Hematopoietic multipotent progenitor cell treated with erythropoietin and hydrocortisone succinate and interleukin-3 and kit ligand, for 8 days (in vitro differentiated cells): ENCODE results near the gene XYLB.

Experiments
- DNase-seq: peaks from one replicate; pipeline ENCODE4 v3.0.0-alpha.2; 2015

The XYLB gene

DNA sequence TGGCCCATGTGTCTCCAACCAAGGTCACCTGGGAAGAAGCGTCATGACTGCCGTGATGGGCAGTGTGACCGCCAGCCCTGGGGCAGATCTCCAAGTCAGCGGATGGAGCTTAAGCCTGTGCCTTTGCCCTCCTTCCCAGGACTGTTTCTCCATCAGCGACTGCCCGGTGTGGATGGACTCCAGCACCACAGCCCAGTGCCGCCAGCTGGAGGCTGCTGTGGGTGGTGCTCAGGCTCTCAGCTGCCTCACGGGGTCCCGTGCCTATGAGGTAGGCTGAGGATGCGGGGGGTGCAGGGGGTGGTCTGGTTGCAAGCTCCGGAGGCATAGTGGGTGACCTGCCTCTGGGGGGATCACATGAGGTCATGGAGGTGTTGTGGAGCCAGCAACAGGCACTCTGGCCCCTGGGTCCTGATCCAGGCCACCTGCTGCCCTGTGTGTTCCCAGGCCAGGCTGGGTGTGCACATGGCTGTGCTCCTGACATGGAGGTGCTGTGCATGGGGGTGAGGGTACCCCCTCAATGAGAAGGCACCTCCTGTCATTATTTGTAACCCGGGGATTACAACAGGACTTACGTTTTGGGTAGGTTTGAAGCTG lies 19.0 kb downstream of the XYLB start:
- no peak for DNase-seq

DNA sequence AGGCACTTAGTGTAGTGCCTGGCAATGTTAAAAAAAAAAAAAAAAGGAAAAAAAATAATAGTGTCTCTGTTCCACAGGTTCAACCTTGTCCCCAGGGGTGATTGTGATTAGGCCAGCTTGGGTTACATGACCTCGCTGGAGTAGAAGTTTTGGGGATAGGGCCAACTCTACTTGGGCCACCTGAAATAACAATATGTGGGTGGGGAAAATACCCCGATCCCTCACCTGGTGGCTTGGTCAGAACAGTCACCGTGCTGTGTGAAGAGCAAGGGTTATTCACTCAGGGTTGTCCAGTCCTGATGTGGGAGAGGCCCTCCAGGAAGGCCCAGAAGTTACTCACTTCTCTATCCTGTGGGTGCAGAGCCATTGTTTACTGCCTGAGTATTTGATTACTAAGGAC lies 19.5 kb downstream of the XYLB start:
- no peak for DNase-seq

DNA sequence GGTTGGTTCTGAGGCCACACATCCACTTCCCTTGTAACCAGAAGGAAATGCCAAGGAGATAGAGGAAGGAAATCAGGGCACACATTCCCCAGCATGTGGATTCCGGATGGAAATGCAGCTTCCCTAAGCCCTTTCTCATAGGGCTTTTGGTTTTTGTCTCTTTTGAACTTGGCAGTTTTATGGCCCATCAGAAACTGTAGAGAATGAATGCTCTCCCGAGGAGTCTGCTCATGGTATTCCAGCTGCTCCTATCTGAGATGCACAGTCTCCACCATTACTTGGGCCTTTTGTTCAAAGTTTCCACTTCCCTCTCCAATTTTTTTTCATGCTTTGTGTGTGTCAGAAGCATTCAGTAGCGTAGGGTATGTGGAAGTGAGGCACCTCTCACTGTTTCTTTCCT lies 21.2 kb downstream of the XYLB start:
- DNase-seq, result no peak

DNA sequence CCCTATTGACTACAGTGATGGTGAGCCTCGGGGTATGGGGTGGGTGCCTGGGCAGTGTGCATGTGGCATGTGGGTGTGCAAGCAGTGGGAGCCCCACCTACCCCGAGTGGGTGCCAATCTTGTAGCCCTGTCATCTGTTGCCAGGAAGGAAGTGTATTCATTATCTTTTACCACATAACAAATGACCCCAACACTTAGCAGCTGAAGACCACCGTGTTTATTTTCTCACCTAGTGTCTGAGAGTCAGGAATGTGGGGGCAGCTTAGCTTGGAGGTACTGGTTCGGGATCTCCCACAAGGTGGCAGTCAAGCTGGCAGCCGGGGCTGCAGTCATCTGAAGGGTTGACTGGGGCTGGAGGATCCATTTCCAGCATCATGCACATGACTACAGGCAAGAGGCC lies 21.7 kb downstream of the XYLB start:
- no peak for DNase-seq

DNA sequence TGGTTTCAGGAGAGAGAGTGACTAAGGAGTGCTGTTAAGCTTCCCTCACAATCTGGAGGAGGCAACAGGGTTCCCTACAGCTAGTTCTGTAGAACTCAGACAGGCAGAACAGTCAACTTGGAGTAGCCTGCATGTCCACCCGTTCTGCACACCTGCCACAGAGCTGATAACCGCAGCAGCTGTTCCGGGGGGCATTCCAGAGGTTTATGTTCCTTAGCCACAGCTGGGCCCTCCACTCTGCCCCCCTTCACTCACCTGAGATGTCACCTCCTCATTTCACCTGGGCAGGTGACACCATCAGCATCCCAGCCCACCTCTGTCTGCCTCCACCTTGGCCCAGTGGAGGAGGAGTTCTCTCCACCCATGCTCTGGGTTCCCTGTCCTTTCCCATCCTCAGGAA lies 22.6 kb downstream of the XYLB start:
- no peak for DNase-seq

DNA sequence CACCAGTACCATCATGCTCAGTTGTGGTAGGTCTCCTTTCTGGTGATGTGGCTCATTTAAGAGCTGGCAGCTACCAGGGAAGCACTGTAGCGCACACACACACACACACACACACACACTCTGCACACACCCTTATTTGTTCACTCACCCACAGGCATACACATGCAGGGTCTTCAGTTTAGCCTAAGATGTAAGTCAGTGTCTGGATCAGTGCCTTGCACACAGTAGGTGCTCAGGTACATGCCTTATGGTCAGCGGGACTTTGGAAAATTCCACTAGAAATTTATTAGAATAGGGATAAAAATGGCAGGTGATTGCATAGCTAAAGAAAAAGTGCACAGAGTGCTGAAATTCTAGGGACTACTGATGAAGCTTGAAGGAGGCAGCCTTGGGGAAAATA lies 23.6 kb downstream of the XYLB start:
- DNase-seq, result no peak

DNA sequence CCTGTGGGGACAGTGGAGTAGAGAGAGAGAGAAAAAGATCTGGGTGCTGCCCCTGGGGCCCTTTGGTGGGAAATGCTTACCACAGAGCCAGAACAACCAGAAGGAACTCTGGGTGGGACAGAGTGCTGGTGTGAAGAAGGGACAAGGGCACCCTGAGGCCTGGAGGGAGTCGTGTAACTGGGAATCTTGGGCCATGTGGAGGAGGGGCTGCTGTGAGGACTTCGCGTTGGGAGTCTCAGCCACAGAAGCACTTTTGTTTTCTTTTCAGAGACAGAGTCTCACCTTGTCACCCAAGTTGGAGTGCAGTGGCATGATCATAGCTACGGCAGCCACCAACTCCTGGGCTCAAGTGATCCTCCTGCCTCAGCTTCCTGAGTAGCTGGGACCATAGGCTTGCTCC lies 24.3 kb downstream of the XYLB start:
- no peak for DNase-seq

DNA sequence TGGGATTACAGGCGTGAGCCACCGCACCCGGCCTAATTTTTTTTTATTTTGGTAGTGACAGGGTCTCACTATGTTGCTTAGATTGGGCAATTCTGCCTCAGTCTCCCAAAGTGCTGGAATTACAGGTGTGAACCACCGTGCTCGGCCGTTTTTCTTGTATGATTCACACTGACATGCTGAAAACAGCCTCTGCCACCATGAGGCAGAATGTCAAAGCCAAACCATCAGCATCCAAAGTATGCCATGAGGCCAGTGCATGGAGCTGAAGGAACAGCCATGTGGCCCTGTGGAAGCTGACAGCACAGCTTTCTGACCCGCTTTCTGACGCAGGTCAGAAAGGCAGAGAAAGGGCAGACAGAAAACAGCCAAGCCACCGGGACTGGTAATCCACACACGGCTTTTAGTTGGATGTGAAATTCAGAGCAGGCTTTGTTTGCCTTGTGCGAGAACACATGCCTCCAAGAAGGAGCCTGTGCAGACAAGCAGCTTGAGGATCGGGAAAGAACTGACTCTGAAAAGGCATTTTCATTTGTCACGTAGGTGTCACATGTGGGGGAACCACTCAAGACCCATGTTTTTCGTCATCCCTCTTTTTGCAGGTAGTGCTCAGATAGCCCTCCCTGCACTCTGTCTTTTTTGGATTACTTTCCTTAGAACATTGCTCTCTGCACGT lies 25.1 kb downstream of the XYLB start:
- no peak for DNase-seq

DNA sequence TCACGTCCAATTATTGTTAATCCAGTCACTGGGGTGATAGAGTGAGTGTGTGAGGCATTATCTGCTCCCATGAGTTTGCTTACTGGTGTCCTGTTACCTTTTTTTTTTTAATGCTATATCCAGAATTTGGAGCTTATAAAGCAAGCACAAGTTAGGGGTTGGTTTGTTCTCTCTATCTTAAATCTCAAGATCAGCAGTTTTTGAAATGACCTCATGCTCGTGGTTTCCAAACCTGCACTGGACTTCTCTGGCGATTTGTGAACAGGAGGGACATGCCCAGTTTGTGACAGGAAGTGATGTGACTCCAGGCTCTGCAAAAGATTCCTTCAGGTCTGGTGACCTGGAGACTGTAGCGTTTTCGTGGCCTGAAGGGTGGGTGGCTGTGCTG lies 25.6 kb downstream of the XYLB start:
- DNase-seq, result no peak

DNA sequence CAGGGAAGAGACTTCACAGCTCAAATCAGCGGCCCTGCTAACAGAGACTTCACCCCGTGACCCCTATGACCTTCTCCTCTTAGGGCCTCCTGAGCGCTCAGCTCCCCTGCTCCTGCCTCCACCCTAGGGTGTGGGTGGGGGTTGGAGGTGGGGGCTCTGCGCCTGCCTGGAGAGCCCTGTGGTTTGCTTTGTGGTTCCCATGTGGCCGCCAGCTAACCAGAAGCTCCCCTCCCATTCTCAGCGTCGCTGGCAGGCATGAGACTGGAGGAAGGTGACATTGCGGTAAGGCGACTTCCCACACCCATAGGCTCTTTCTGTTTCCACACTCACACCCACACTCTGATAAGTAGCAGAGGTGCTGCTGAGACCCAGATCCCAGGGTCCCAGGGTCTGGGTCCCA lies 27.6 kb downstream of the XYLB start:
- DNase-seq, result peak; percentile 44

DNA sequence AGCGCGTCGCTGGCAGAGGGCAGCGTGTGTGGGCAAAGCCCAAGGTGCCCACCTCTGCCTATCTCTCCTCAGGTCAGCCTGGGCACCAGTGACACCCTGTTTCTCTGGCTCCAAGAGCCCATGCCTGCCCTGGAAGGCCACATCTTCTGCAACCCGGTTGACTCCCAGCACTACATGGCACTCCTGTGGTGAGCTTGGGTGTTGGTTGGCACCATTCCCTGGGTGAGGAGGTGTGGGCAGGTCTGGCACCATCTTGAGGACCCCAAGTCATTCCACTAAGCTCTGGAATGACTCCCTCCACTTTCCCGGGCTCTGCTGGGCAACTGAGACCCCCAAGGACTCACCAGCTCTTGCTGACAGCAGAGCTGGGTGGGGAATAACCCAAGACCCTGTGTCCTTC lies 28.5 kb downstream of the XYLB start:
- no peak for DNase-seq

DNA sequence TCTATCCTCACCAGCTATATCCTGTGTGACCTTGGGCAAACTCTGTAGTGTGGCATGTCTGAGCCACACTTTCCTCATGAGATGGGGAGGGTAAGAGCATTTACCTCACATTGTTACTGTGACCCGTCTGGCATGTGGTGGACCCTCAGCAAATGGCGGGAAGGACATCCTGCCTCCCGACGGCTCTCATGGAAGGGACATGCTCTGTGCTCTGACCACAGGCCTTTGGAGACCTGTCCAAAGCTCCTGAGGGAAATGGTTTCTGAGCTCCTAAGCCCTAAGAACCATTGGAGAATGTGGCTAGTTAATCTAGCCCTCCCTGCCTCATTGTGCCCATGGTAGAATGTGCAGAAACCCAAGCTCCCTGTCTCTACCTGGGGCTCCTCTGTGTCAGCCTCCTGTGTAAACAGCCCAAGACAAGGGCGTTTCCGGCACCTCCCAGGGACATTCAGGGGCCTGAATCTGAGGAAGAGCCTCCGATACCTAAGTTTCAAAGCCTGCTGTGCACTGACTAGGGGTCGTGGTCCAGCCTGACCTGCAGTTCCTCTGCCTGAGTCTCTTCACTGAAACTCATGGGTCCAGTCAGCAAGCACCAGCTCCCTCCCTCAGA lies 29.0 kb downstream of the XYLB start:
- DNase-seq, result no peak

DNA sequence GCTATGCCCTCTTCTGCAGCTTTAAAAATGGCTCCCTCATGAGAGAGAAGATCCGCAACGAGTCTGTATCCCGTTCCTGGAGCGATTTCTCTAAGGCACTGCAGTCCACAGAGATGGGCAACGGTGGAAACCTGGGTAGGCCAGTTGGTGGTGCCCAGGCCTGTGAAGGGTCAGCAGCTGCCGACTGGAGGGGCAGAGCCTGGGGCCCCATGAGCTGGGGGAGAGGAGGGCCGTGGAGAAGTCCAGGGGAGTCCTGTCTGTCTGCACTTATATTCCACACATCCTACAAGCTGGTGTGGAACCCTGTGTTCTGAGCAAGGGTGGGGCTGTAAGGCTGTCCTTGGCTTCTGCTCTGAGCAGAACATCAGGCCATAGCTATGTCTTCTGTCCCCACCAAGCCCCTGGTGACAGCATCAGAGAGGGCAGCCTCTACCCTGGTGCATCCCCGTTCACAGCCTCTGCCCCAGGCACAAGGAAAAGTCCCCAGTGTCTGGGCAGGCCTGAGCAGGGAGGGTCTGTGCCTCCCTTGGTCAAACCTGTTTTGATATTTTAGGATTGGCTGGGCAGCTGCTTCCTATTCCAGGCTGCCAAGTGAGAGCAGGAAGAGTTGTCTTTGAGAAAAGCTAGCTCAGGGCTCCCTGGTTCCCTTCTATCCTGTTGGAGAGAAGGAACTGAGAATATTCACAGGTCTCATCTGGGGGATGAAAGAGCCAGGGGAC lies 29.7 kb downstream of the XYLB start:
- DNase-seq, result no peak

DNA sequence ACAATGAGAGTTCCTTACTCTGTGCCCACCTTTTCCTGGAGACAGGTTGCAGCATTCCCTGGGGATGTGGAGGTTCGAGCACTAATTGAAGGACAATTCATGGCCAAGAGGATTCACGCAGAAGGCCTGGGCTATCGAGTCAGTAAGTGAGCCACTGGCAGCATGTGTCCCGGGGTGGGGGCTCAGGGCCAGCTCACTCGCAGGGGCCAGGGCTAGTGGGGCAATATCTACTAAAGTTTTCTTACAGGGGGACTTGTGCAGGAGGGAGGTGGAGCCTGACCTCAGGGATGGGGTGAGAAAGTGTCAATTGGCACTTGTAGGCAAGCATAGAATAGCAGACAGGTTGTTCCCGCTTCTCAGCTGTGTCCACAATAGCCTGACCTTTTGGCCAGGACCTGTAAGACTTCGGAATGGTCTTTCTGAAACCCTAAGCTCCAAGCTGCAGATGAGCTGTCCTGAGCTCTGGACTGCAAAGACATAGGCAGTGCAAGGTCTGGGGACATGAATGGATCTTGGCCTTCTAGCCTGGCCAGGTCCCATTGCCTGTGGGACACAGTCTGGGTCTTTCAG lies 32.7 kb downstream of the XYLB start:
- no peak for DNase-seq

DNA sequence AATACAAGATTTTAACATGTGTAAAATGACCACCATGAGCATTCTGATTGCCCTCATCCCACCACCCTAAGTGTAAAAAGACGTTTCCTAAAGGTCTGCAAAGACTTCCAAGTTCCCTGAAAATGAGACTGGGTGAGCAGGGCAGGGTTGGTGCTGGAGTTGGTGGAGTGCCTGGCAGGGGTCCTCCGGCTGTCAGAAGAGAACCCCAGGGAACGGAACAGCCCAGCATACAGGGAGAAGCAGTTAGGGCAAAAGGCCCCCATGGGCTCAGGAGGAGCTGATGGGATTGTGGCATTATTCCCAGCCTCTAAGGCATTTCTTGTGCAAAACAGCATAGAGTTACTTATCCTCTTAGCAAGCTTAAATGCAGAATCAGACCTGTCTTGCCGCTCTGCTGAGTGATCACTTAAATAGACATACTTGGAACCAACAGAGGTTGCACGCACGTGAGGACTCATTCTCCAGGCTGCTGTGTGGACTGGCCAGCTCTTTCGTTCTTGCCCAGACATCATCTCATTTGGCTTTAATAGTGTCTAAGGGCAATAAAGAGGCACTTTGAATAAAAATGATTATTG lies 36.0 kb downstream of the XYLB start:
- DNase-seq, result no peak

DNA sequence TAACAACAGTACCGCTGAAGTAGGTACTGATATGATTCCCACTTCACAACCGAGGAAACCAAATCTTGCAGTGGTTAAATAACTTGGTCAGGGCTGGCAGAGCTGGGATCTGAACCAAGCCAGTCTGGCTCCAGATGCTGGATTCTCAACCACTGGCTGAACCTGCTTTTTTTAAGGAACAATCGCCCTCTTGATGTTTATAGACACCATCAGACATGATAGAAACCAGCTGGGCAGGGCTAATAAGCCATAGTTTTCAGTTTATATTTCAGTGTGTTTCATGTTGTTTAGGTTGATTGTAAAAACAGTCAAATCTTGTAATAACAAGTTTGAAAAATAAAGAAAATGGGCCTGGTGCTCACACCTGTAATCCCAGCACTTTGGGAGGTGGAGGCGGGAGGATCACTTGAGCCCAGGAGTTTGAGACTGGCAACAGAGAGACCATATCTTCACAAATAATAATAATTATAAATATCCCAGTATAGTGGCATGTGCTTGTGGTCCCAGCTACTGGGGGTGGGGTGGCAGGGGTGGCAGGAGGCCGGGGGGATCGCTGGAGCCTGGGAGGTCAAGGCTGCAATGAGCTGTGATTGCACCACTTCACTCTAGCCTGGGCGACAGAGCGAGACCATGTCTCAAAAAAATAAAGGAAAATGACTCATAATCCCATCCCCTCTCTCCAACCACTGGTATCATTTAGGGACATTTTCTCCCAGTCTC lies 36.7 kb downstream of the XYLB start:
- DNase-seq, result no peak

DNA sequence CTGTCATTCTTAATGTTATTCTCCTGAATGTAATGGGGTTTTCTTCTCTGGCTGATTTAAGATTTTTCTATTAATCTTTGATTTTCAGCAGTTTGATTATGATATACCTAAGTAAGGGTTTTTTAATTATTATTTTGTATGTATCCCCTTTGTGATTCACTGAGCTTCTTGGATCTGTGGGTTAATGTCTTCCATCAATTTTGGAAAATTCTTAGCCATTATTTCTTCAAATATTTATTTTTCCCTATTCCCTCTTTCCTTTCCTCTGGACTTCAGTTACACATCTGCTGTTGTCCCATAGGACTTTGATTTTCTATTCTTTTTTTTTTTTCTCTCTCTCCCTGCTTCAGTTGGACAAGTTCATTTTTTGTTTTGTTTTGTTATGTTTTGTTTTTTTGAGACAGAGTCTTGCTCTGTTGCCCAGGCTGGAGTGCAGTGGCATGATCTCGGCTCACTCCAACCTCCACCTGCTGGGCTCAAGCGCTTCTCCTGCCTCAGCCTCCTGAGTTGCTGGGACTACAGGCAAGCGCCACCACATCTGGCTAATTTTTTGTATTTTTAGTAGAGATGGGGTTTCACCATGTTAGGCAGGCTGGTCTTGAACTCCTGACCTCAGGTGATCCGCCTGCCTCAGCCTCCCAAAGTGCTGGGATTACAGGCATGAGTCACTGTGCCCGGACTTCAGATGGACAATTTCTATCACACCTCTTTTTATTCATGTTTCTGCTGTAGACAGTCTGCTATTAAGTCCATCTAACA lies 40.6 kb downstream of the XYLB start:
- no peak for DNase-seq

DNA sequence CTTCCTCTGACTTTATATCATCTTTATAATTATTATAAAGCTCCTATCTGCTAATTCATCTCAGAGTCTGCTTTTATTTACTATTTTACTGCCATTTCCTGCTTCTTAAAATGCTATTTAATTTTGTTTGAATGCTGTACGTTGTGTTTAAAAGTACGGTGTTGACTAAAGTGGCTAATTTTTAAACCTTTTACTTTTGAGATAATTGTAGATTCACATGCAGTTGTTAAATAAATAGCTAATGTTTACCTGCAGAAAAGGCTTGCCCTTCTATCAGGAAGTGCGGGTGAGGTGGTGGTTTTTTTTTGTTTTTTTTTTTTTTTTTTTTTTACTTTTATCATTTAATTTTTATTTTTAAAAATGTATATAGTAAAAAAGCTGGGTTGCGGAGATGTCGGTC lies 41.3 kb downstream of the XYLB start:
- DNase-seq, result no peak

DNA sequence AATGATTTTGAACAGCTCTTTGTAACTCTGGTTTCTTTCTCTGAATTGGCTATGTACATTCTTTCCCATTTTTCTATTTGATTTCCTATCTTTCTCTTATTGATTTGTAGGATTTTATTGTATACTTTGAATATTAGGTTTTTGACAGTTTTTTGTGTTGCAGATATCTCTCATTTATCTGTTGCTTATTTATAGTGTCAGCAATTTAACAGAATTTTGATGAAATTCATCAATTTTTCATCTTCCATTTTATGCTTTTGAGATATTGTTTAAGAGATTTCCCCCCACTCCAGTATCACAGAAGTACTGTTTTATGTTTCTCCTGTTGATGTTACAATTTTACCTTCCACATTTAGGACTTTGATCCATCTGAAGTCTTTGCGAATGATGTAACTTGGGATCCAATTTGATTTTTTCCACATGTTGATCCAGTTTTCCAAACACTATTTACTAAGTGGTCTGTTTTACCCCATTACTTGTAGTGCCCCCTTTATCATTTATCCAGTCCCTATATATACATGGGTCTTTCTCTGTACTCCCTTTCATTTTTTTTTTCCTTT lies 46.1 kb downstream of the XYLB start:
- no peak for DNase-seq

DNA sequence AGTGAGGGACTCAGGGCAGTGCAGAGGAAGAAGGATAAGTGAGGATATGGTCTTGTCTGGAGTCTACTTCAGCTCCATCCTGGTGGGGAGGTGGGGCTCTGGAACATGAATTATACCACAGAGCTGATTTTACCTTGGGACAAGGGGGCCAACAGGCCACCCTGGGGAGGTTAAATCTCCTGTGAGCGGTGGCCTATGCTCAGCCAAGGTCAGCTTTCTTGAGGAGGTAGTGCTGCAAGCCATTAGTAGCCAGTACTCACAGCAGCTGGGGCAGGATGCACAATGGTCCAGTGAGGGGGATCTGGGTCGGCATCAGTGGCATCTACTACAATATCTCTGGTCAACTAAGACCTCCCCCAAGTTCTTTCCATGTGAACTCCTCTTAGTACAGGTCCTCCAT lies 49.7 kb downstream of the XYLB start:
- DNase-seq, result no peak

DNA sequence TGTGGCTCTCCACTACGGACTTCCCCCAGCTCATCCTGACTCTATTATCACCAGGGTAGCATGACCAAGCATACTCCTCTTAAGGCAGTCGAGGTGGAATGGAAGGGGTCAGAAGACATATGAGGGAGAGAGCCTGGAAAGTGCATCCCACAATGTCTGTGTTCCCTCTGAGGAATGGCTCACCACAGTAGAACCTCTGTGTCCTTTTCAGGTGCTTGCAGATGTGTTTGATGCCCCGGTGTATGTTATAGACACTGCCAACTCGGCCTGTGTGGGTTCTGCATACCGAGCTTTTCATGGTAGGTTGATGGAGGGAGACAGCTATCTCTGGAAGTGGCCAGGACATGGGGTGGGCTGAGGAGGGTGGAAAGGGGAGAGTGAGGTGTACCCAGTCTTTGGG lies 50.3 kb downstream of the XYLB start:
- DNase-seq, result no peak

DNA sequence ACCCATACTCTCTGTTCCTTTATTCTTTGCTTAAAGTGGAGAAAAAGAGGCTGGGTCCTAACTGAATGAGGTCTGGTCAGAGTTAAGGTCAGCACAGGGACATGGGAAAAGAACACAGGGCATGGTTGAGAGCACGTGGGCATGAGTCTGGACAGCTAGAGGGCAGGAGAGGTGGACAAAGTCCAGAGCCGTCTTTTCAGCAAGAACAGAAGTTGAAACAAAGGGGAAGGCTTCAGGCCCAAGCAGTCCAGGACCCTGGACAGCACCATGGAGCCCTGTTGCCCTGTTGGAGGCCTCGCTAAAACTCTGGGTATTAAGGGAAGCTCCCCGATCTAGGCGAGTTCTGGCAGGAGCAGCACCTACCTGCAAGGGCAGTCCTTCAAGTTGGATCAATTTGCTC lies 50.7 kb downstream of the XYLB start:
- DNase-seq, result peak; percentile 38
